Measurements from ENCODE around the gene LATS2. TPM values are rescaled to one million over a fixed set of nuclear protein-coding genes. Genes with fewer than 3 reads are reported as not detected.

Gene LATS2
- total RNA-seq = 1 to 10 TPM; 1.3 to 3.0 TPM

GRCh38 chr13:21061029-21061763 lies at the start of gene LATS2:
Gene LATS2 (minus strand): TSS chr13:21061586. CDS start chr13:21046026, 15,560 bp downstream.
- no peaks in the 10 kb centered on the region for H3K9me3 Mint-ChIP-seq
- ATAC-seq (peak; percentile 75), DNase-seq (peak; percentile 71)
- ChIA-PET POLR2A (no interaction called here), CTCF (no interaction called here)
- H3K27ac Mint-ChIP-seq = peak within 1 kb of the TSS; percentile 14
- H3K4me3 Mint-ChIP-seq = peak within 1 kb of the TSS; percentile 70
- H3K4me1 Mint-ChIP-seq (ENCODE audit: low read depth) = peaks cover 3% of the 10 kb centered on the region
- no peak for TF ChIP-seq CTCF (IDR thresholded peaks at IDR 0.05)
- intact Hi-C loops (cut with micrococcal nuclease) = no loop called here
- no peaks in the 10 kb centered on the region for H3K36me3 Mint-ChIP-seq (ENCODE audit: low read depth)
- peaks cover 25% of the 10 kb centered on the region for H3K27me3 Mint-ChIP-seq

GRCh38 chr13:21109168-21109567 lies 47.8 kb upstream of the LATS2 start:
- CTCF ChIA-PET = interaction anchor here (0.8 to 1.4 kb wide), 2 partner anchors 22 to 368 kb away, joined by 3 read pairs; no protein-coding TSS in a partner anchor
- Mint-ChIP-seq H3K9me3 (no peaks in the 10 kb centered on the region), H3K4me1 (ENCODE audit: low read depth) (no peaks in the 10 kb centered on the region), H3K27me3 (no peaks in the 10 kb centered on the region), H3K36me3 (ENCODE audit: low read depth) (no peaks in the 10 kb centered on the region), H3K4me3 (no peak overlapping the region), H3K27ac (no peak overlapping the region)
- no peak for TF ChIP-seq CTCF (IDR thresholded peaks at IDR 0.05)
- POLR2A ChIA-PET = interaction anchor here (1.7 kb wide), 1 partner anchor 68 kb away, joined by 3 read pairs; no protein-coding TSS in a partner anchor
- DNase-seq (no peak), ATAC-seq (no peak)
- intact Hi-C loops (cut with micrococcal nuclease) = no loop called here

DNA sequence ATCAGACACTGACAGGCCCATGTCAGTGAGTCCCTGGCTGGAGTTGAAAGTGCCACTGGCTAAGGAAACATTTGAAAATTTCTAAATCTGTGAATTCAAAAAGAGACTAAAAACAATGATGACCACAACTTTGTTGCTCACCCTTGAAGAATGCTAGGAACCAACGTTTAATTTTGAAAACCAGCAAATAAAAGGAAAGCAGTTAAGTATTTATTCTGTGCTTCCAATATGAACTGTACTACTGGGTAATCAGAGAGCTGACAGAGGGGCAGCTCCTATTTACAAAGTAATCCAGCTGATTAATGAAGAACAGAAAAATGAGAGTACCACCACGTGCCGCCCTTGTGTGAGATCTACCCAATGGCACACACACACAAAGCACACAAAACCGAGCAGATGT lies 44.7 kb upstream of the LATS2 start:
- no peaks in the 10 kb centered on the region for H3K27me3 Mint-ChIP-seq
- CTCF ChIA-PET = no interaction called here
- H3K4me3 Mint-ChIP-seq = no peak overlapping the region
- POLR2A ChIA-PET = no interaction called here
- no peak overlapping the region for H3K27ac Mint-ChIP-seq
- DNase-seq = no peak
- H3K9me3 Mint-ChIP-seq = no peaks in the 10 kb centered on the region
- intact Hi-C loops (cut with micrococcal nuclease) = no loop called here
- no peak for ATAC-seq
- no peak for TF ChIP-seq CTCF (IDR thresholded peaks at IDR 0.05)
- no peaks in the 10 kb centered on the region for H3K4me1 Mint-ChIP-seq (ENCODE audit: low read depth)
- no peaks in the 10 kb centered on the region for H3K36me3 Mint-ChIP-seq (ENCODE audit: low read depth)

GRCh38 chr13:21104199-21105019 lies 43.0 kb upstream of the LATS2 start:
- CTCF ChIA-PET = no interaction called here
- H3K27ac Mint-ChIP-seq = no peak overlapping the region
- DNase-seq (no peak), ATAC-seq (no peak)
- no peaks in the 10 kb centered on the region for H3K9me3 Mint-ChIP-seq
- H3K36me3 Mint-ChIP-seq (ENCODE audit: low read depth) = no peaks in the 10 kb centered on the region
- H3K27me3 Mint-ChIP-seq = no peaks in the 10 kb centered on the region
- no peaks in the 10 kb centered on the region for H3K4me1 Mint-ChIP-seq (ENCODE audit: low read depth)
- POLR2A ChIA-PET = no interaction called here
- no peak for TF ChIP-seq CTCF (IDR thresholded peaks at IDR 0.05)
- H3K4me3 Mint-ChIP-seq = no peak overlapping the region
- intact Hi-C loops (cut with micrococcal nuclease) = no loop called here

All from activated CD8-positive, alpha-beta T cell treated with anti-CD3 and anti-CD28 coated beads for 36 hours (primary cell).